Fibroblast of skin of scalp (primary cell): ENCODE measurements around the gene LAYN.
A peak's percentile ranks its signal among the peaks of the same experiment; 100 is the strongest.

ENCODE experiments used
- DNase-seq: peaks from one replicate; pipeline ENCODE4 v3.0.0-alpha.2; 2013

Gene LAYN

GRCh38 chr11:111562692-111563389, 22.3 kb downstream of the LAYN start:
- DNase-seq, result no peak

- DNase-seq, result peak; percentile 83
These were observed 24.7 kb downstream of the LAYN start for GRCh38 chr11:111565114-111565720.

- DNase-seq, result no peak
These were observed 25.8 kb downstream of the LAYN start for GRCh38 chr11:111566324-111566723.

- peak; percentile 67 for DNase-seq
These were observed 29.0 kb downstream of the LAYN start for GRCh38 chr11:111569476-111569875.

GRCh38 chr11:111570796-111571195, 30.3 kb downstream of the LAYN start:
- DNase-seq, result no peak

- DNase-seq, result no peak
These were observed 31.4 kb downstream of the LAYN start for GRCh38 chr11:111571829-111572501.

GRCh38 chr11:111572581-111572980, 32.1 kb downstream of the LAYN start:
- DNase-seq, result no peak

- DNase-seq, result no peak
These were observed 33.3 kb downstream of the LAYN start for GRCh38 chr11:111573821-111574249.

GRCh38 chr11:111574373-111575225, 34.1 kb downstream of the LAYN start:
- no peak for DNase-seq

- DNase-seq, result no peak
These were observed 35.2 kb downstream of the LAYN start for GRCh38 chr11:111575740-111576139.

GRCh38 chr11:111577821-111578220, 37.3 kb downstream of the LAYN start:
- DNase-seq, result no peak

- DNase-seq, result no peak
These were observed 40.8 kb downstream of the LAYN start for GRCh38 chr11:111581341-111581740.

- DNase-seq, result no peak
These were observed 41.6 kb downstream of the LAYN start for GRCh38 chr11:111582163-111582562.

GRCh38 chr11:111582881-111583280, 42.4 kb downstream of the LAYN start:
- DNase-seq, result no peak

GRCh38 chr11:111585371-111585770, 44.9 kb downstream of the LAYN start:
- DNase-seq, result peak; percentile 87

GRCh38 chr11:111586388-111586831, 45.9 kb downstream of the LAYN start:
- peak; percentile 49 for DNase-seq

GRCh38 chr11:111589114-111589513, 48.6 kb downstream of the LAYN start:
- DNase-seq, result no peak

GRCh38 chr11:111589886-111590499, 49.5 kb downstream of the LAYN start:
- no peak for DNase-seq

- DNase-seq, result no peak
These were observed 50.9 kb downstream of the LAYN start for GRCh38 chr11:111591187-111591960.

- DNase-seq, result no peak
These were observed 52.0 kb downstream of the LAYN start for GRCh38 chr11:111592491-111592890.

GRCh38 chr11:111596319-111596718, 55.8 kb downstream of the LAYN start:
- no peak for DNase-seq

- DNase-seq, result no peak
These were observed 57.6 kb downstream of the LAYN start for GRCh38 chr11:111598148-111598547.
